Type B pancreatic cell (in vitro differentiated cells): Measurements from ENCODE around the gene ARL13A. TPM values are rescaled to one million over a fixed set of nuclear protein-coding genes. Genes with fewer than 3 reads are reported as not detected.

Experiments
- DNase-seq: peaks from one replicate; pipeline ENCODE4 v3.0.0; 2021; ENCODE audit warnings: mixed read lengths; ENCODE audit not compliant: unreplicated experiment; ENCODE audit errors: extremely low spot score
- H3K27ac Mint-ChIP-seq: 2 replicates; pipeline ENCODE4 v1.8.0; 2021; ENCODE audit warnings: mild to moderate bottlenecking, mixed read lengths
- H3K27me3 Mint-ChIP-seq: 2 replicates; pipeline ENCODE4 v1.8.0; 2021; ENCODE audit warnings: mixed read lengths
- H3K36me3 Mint-ChIP-seq: 2 replicates; pipeline ENCODE4 v1.8.0; 2021; ENCODE audit warnings: mixed read lengths
- H3K4me1 Mint-ChIP-seq: one replicate; pipeline ENCODE4 v1.8.0; 2021; ENCODE audit warnings: mixed read lengths; ENCODE audit not compliant: unreplicated experiment
- H3K4me3 Mint-ChIP-seq: 2 replicates; pipeline ENCODE4 v1.8.0; 2021; ENCODE audit warnings: mild to moderate bottlenecking, mixed read lengths
- H3K9me3 Mint-ChIP-seq: 2 replicates; pipeline ENCODE4 v1.8.0; 2021; ENCODE audit warnings: mixed read lengths
- CTCF ChIP-seq: fragments of 200-600 bp; sonication (generic); conservative IDR thresholded peaks from 2 replicates; pipeline ENCODE4 v1.5.0; 2021; ENCODE audit warnings: antibody characterized with exemption, mild to moderate bottlenecking
- total RNA-seq: library from RNA; stranded (reverse); gene quantifications from 2 replicates; pipeline ENCODE4 v1.2.1, GENCODE V29; 2021; ENCODE audit warnings: low replicate concordance

ARL13A gene
- total RNA-seq, 1 donor from 2014 or later, result not detected

DNA sequence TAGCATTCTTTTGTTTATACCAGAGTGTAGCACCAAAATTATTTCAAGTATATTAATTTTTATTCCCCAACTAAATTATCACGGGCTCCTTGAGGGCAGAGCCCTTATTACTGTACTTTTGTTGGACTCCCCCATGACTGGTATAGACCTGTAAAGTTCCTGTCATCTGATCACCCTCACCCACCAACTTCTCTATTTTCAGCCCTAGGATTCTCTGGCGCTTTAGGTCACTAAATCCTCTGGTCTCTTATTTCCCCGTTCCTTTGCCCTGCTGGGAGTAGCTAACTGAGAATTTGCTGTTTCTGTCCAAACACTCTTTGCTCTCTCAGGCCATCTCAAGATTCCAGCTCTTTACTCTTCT is 37.6 kb upstream of the ARL13A start:
- H3K9me3 Mint-ChIP-seq, result peaks cover 10% of the 10 kb centered on the region
- no peak for TF ChIP-seq CTCF
- peaks cover 8% of the 10 kb centered on the region for H3K27me3 Mint-ChIP-seq
- no peaks in the 10 kb centered on the region for H3K36me3 Mint-ChIP-seq
- no peak overlapping the region for H3K27ac Mint-ChIP-seq
- H3K4me3 Mint-ChIP-seq, result no peak overlapping the region
- no peaks in the 10 kb centered on the region for H3K4me1 Mint-ChIP-seq
- no peak for DNase-seq

DNA sequence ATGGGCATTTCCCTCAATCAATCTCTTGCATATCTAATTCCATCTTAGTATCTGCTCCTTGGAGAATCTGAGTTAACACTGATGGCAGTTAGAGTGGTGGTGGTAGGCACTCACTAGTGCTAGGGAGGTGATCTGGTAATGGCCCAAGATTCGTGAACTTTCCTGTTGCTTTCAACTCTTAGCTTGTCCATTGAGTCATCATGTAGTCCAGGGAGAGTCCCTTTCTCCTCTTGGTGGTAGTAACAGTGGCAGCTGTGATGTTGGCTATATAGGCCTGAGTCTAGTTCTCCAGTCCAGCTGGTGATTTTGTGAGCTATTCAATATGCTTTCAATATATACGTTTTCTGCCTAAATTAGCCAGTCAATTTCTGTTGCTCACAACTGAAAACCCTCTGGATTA is 33.7 kb upstream of the ARL13A start:
- H3K27ac Mint-ChIP-seq, result no peak overlapping the region
- no peaks in the 10 kb centered on the region for H3K36me3 Mint-ChIP-seq
- peaks cover 10% of the 10 kb centered on the region for H3K9me3 Mint-ChIP-seq
- H3K4me3 Mint-ChIP-seq, result no peak overlapping the region
- no peaks in the 10 kb centered on the region for H3K4me1 Mint-ChIP-seq
- no peaks in the 10 kb centered on the region for H3K27me3 Mint-ChIP-seq
- TF ChIP-seq CTCF, result no peak
- DNase-seq, result no peak

GRCh38 chrX:100939333-100939732 is 30.2 kb upstream of the ARL13A start:
- Mint-ChIP-seq H3K9me3 (no peaks in the 10 kb centered on the region), H3K4me3 (no peak overlapping the region), H3K27ac (no peak overlapping the region), H3K36me3 (no peaks in the 10 kb centered on the region), H3K4me1 (no peaks in the 10 kb centered on the region), H3K27me3 (no peaks in the 10 kb centered on the region)
- no peak for TF ChIP-seq CTCF
- no peak for DNase-seq

- H3K36me3 Mint-ChIP-seq, result no peaks in the 10 kb centered on the region
- no peaks in the 10 kb centered on the region for H3K9me3 Mint-ChIP-seq
- H3K27me3 Mint-ChIP-seq, result no peaks in the 10 kb centered on the region
- no peak overlapping the region for H3K4me3 Mint-ChIP-seq
- no peaks in the 10 kb centered on the region for H3K4me1 Mint-ChIP-seq
- H3K27ac Mint-ChIP-seq, result no peak overlapping the region
- no peak for DNase-seq
- no peak for TF ChIP-seq CTCF
Observed at GRCh38 chrX:100944601-100945000, 24.9 kb upstream of the ARL13A start.

GRCh38 chrX:100946299-100946927 is 23.1 kb upstream of the ARL13A start:
- no peak for DNase-seq
- Mint-ChIP-seq H3K4me3 (no peak overlapping the region), H3K27ac (no peak overlapping the region), H3K4me1 (no peaks in the 10 kb centered on the region), H3K27me3 (no peaks in the 10 kb centered on the region), H3K36me3 (no peaks in the 10 kb centered on the region), H3K9me3 (no peaks in the 10 kb centered on the region)
- TF ChIP-seq CTCF, result no peak

- Mint-ChIP-seq H3K27me3 (no peaks in the 10 kb centered on the region), H3K9me3 (no peaks in the 10 kb centered on the region), H3K4me1 (no peaks in the 10 kb centered on the region), H3K36me3 (no peaks in the 10 kb centered on the region), H3K4me3 (no peak overlapping the region), H3K27ac (no peak overlapping the region)
- no peak for DNase-seq
- no peak for TF ChIP-seq CTCF
Observed at GRCh38 chrX:100948557-100948956, 21.0 kb upstream of the ARL13A start.
